Prostate gland (tissue), 2 donors: Measurements from ENCODE around the gene XRCC4. TPM values are rescaled to one million over a fixed set of nuclear protein-coding genes. Genes with fewer than 3 reads are reported as not detected.
A peak's percentile ranks its signal among the peaks of the same experiment; 100 is the strongest.

Source experiments
- DNase-seq: peaks from one replicate; pipeline ENCODE4 v3.0.0-alpha.2; 2019; ENCODE audit warnings: low spot score
- H3K27ac ChIP-seq, 2 donors: fragments of 200-600 bp; sonication (generic); 2 replicates each; pipeline ENCODE4 v1.5.1; 2017 to 2019
- H3K27me3 ChIP-seq: fragments of 200-600 bp; sonication (generic); replicated peaks from 2 replicates; pipeline ENCODE4 v1.5.1; 2019; ENCODE audit not compliant: insufficient read depth
- H3K36me3 ChIP-seq, 2 donors: fragments of 200-600 bp; sonication (generic); 1 replicate in 1 of 2; 2 replicates in 1 of 2; pipeline versions ENCODE4 v1.5.1 to v1.8.1; 2017 to 2019
- H3K4me1 ChIP-seq: fragments of 200-600 bp; sonication (generic); replicated peaks from 2 replicates; pipeline ENCODE4 v1.5.1; 2019
- H3K4me3 ChIP-seq, 2 donors: fragments of 200-600 bp; sonication (generic); 2 replicates each; pipeline ENCODE4 v1.5.1; 2017 to 2019
- H3K9me3 ChIP-seq: fragments of 200-600 bp; sonication (generic); 2 replicates; pipeline ENCODE4 v1.5.1; 2017
- CTCF ChIP-seq, 4 experiments: fragments of 200-600 bp in 2 of 4; fragments of 450-650 bp in 2 of 4; sonication (generic) in 2 of 4; IDR thresholded peaks; 1 replicate in 3 of 4; 2 replicates in 1 of 4; pipeline ENCODE4 v1.5.1; 2016 to 2019; ENCODE audit warnings: antibody characterized with exemption in 4 of 4, mild to moderate bottlenecking in 2 of 4, moderate library complexity in 2 of 4
- POLR2A ChIP-seq: fragments of 450-650 bp; IDR thresholded peaks from one replicate; pipeline ENCODE4 v1.6.1; 2016; ENCODE audit warnings: antibody characterized with exemption, mild to moderate bottlenecking
- POLR2AphosphoS5 ChIP-seq: sonication (generic); formaldehyde crosslinking; IDR thresholded peaks from one replicate; pipeline ENCODE4 v1.6.1; 2017; ENCODE audit warnings: antibody characterized with exemption
- WGBS: methylation state at CpG from one replicate; pipeline ENCODE4 v1.1.5; 2018; 5-methylcytosine and 5-hydroxymethylcytosine counted together
- intact Hi-C: fragments of 100-400 bp; cut with DNase I; formaldehyde crosslinking; loops from one replicate; pipeline ENCODE4 v1.14.2; 2022
- total RNA-seq, 2 donors: library from RNA; depleted of rRNA; stranded (reverse); fragments of >200 nt; gene quantifications; one replicate each; pipeline ENCODE4 v1.1.0, GENCODE V29; 2016

Gene XRCC4
- total RNA-seq, 2 donors from 2014 or later: 7.3 to 11.4 TPM

- TF ChIP-seq CTCF (IDR thresholded peaks at IDR 0.05) (no peak), POLR2AphosphoS5 (no peak), POLR2A (no peak)
- H3K27ac ChIP-seq: no peak overlapping the region
- H3K36me3 ChIP-seq: no peaks in the 10 kb centered on the region
- WGBS: 89% methylated on average over 2 of the region's 2 CpGs
- intact Hi-C loops: no loop called here
- no peak overlapping the region for H3K4me3 ChIP-seq
- no peaks in the 10 kb centered on the region for H3K4me1 ChIP-seq
- DNase-seq: no peak
- H3K9me3 ChIP-seq: no peaks in the 10 kb centered on the region
- no peaks in the 10 kb centered on the region for H3K27me3 ChIP-seq
These were observed 5.9 kb upstream of the XRCC4 start for GRCh38 chr5:83071286-83072051.

- intact Hi-C loops: no loop called here
- no peak overlapping the region for H3K4me3 ChIP-seq
- no peak for TF ChIP-seq POLR2AphosphoS5
- TF ChIP-seq CTCF (IDR thresholded peaks at IDR 0.05): no peak
- no peak for TF ChIP-seq POLR2A
- H3K27ac ChIP-seq: no peak overlapping the region
- WGBS: 65% methylated on average over 6 of the region's 6 CpGs
- H3K36me3 ChIP-seq: no peaks in the 10 kb centered on the region
- no peaks in the 10 kb centered on the region for H3K9me3 ChIP-seq
- no peaks in the 10 kb centered on the region for H3K27me3 ChIP-seq
- no peaks in the 10 kb centered on the region for H3K4me1 ChIP-seq
- DNase-seq: no peak
These were observed 4.4 kb upstream of the XRCC4 start for GRCh38 chr5:83072966-83073365.

GRCh38 chr5:83077662-83078261, 415 bp downstream of the XRCC4 start:
- peak overlapping the region; percentile 40 to 61 for H3K27ac ChIP-seq
- no peak for TF ChIP-seq CTCF (IDR thresholded peaks at IDR 0.05)
- TF ChIP-seq POLR2AphosphoS5: no peak
- TF ChIP-seq POLR2A: no peak
- intact Hi-C loops: no loop called here
- H3K4me1 ChIP-seq: no peaks in the 10 kb centered on the region
- H3K9me3 ChIP-seq: no peaks in the 10 kb centered on the region
- no peaks in the 10 kb centered on the region for H3K27me3 ChIP-seq
- no peak for DNase-seq
- H3K36me3 ChIP-seq: no peaks in the 10 kb centered on the region
- peak overlapping the region; percentile 55 to 73 for H3K4me3 ChIP-seq
- WGBS: 3% methylated on average over 14 of the region's 14 CpGs

- TF ChIP-seq CTCF (IDR thresholded peaks at IDR 0.05) (no peak), POLR2AphosphoS5 (no peak), POLR2A (no peak)
These were observed 5.4 kb downstream of the XRCC4 start for GRCh38 chr5:83082750-83083149.

GRCh38 chr5:83084336-83084735, 7.0 kb downstream of the XRCC4 start:
- intact Hi-C loops: no loop called here
- no peak for DNase-seq
- WGBS: 93% methylated on average over 2 of the region's 2 CpGs

More at GRCh38 chr5:83082750-83083149, 5.4 kb downstream of the XRCC4 start:
- no peaks in the 10 kb centered on the region for H3K9me3 ChIP-seq
- no peaks in the 10 kb centered on the region for H3K4me1 ChIP-seq
- no peaks in the 10 kb centered on the region for H3K27me3 ChIP-seq
- no peak overlapping the region for H3K4me3 ChIP-seq
- intact Hi-C loops: no loop called here
- no peak overlapping the region for H3K27ac ChIP-seq
- no peak for DNase-seq
- H3K36me3 ChIP-seq: no peaks in the 10 kb centered on the region

More at GRCh38 chr5:83084336-83084735, 7.0 kb downstream of the XRCC4 start:
- H3K27me3 ChIP-seq: no peaks in the 10 kb centered on the region
- H3K9me3 ChIP-seq: no peaks in the 10 kb centered on the region
- H3K27ac ChIP-seq: no peak overlapping the region
- H3K4me1 ChIP-seq: no peaks in the 10 kb centered on the region
- no peak for TF ChIP-seq CTCF (IDR thresholded peaks at IDR 0.05)
- no peak for TF ChIP-seq POLR2AphosphoS5
- TF ChIP-seq POLR2A: no peak
- H3K4me3 ChIP-seq: no peak overlapping the region
- H3K36me3 ChIP-seq: no peaks in the 10 kb centered on the region
